SK-N-MC (cell line): Measurements from ENCODE around the gene PAK1.

Experiments
- EZH2 ChIP-seq: fragments of 200-600 bp; sonication (generic); IDR thresholded peaks from one replicate; pipeline ENCODE4 v1.6.1; 2017; ENCODE audit warnings: antibody characterized with exemption
- FOXP2 ChIP-seq: optimal IDR thresholded peaks from 2 replicates; pipeline ENCODE3; 2011; ENCODE audit warnings: mild to moderate bottlenecking, moderate library complexity; ENCODE audit not compliant: insufficient read depth; ENCODE audit errors: extremely low read length, control extremely low read depth
- POLR2AphosphoS5 ChIP-seq: IDR thresholded peaks from 2 replicates; pipeline ENCODE4 v1.6.1; 2012; ENCODE audit warnings: mild to moderate bottlenecking, low read depth, low read length, borderline replicate concordance

DNA sequence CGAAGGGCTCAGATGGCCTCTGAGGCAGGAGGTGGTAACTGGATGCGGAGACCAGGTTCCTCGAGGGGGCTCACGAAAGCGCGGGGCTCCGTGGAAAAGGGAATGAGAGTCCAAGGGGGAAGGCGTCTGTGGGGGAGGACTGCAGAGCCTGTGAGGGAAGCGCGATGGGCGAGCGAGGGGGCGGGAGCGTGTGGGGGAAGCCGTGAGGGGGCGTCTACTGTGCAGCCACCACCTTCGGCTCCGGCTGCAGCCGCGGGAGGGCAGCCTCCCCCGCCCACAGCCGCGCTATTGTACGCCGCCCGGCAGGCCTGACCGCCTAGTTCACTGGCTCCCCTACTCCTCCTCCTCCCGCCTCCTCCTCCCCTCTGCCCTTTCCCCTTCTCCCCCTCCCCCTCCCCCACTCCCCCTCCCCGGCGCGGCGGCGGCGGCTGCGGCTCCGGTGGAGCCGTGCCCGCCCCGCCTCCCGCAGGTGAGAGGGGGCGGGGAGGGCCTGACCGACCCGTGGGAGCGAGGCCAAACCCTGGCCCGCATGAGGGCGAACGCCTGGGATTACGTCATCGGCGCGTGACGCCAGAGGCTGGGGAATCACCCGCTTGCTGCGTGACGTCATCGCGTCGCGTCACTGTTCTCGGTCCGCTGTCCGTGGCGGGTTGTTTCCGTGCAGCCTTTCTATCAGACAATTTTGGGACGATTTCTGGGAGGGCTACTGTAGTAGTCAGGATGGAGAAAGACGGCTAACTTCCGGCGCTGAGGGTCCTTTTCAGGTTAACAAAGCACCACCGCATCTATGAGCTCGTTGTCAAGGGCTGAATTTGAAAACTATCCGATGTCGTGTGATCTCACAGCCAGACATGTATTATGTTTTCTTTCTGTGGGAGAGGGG is at the start of gene PAK1:
- TF ChIP-seq EZH2 = no peak
- no peak for TF ChIP-seq POLR2AphosphoS5
- no peak for TF ChIP-seq FOXP2
